HEK293 (cell line): ENCODE results near the gene TEX19.

Experiments
- GLIS2 ChIP-seq: fragments of 450-650 bp; formaldehyde crosslinking; IDR thresholded peaks from 2 replicates; pipeline ENCODE4 v1.5.1; 2016; ENCODE audit warnings: missing biosample characterization, missing genetic modification characterization
- SCRT2 ChIP-seq: fragments of 450-650 bp; formaldehyde crosslinking; IDR thresholded peaks from 2 replicates; pipeline ENCODE4 v1.5.1; 2016; ENCODE audit warnings: missing biosample characterization, missing genetic modification characterization
- ZBTB8A ChIP-seq: fragments of 450-650 bp; formaldehyde crosslinking; IDR thresholded peaks from 2 replicates; pipeline ENCODE4 v1.5.1; 2016; ENCODE audit warnings: missing biosample characterization, missing genetic modification characterization
- ZFP69B ChIP-seq: fragments of 450-650 bp; formaldehyde crosslinking; IDR thresholded peaks from 2 replicates; pipeline ENCODE4 v1.5.1; 2016; ENCODE audit warnings: missing biosample characterization, missing genetic modification characterization
- ZNF175 ChIP-seq: fragments of 450-650 bp; formaldehyde crosslinking; IDR thresholded peaks from 2 replicates; pipeline ENCODE4 v1.5.1; 2016; ENCODE audit warnings: missing biosample characterization, missing genetic modification characterization
- ZNF184 ChIP-seq: fragments of 450-650 bp; IDR thresholded peaks from 2 replicates; pipeline ENCODE4 v1.5.1; 2018; ENCODE audit warnings: missing biosample characterization, mild to moderate bottlenecking, missing genetic modification characterization
- ZNF23 ChIP-seq: fragments of 450-650 bp; formaldehyde crosslinking; IDR thresholded peaks from 2 replicates; pipeline ENCODE4 v1.5.1; 2016; ENCODE audit warnings: missing biosample characterization, missing genetic modification characterization, borderline replicate concordance
- ZNF433 ChIP-seq: fragments of 450-650 bp; formaldehyde crosslinking; IDR thresholded peaks from 2 replicates; pipeline ENCODE4 v1.5.1; 2016; ENCODE audit warnings: missing biosample characterization, missing genetic modification characterization, low read depth
- ZNF501 ChIP-seq: fragments of 450-650 bp; formaldehyde crosslinking; IDR thresholded peaks from 2 replicates; pipeline ENCODE4 v1.5.1; 2016; ENCODE audit warnings: missing biosample characterization, missing genetic modification characterization
- ZNF510 ChIP-seq: fragments of 450-650 bp; formaldehyde crosslinking; IDR thresholded peaks from 2 replicates; pipeline ENCODE4 v1.5.1; 2018; ENCODE audit warnings: mild to moderate bottlenecking, missing genetic modification characterization, missing biosample characterization; ENCODE audit not compliant: insufficient replicate concordance
- ZNF530 ChIP-seq: fragments of 450-650 bp; formaldehyde crosslinking; IDR thresholded peaks from 2 replicates; pipeline ENCODE4 v1.5.1; 2016; ENCODE audit warnings: low read depth, missing biosample characterization, missing genetic modification characterization
- ZNF544 ChIP-seq: fragments of 450-650 bp; formaldehyde crosslinking; IDR thresholded peaks from 2 replicates; pipeline ENCODE4 v1.5.0; 2017; ENCODE audit warnings: missing biosample characterization, missing genetic modification characterization
- ZNF560 ChIP-seq: fragments of 450-650 bp; formaldehyde crosslinking; IDR thresholded peaks from 2 replicates; pipeline ENCODE4 v1.5.1; 2017; ENCODE audit warnings: missing biosample characterization, missing genetic modification characterization, borderline replicate concordance
- ZNF596 ChIP-seq: fragments of 450-650 bp; IDR thresholded peaks from 2 replicates; pipeline ENCODE4 v1.5.0; 2018; ENCODE audit warnings: missing biosample characterization, mild to moderate bottlenecking, missing genetic modification characterization, moderate library complexity
- ZNF624 ChIP-seq: fragments of 450-650 bp; formaldehyde crosslinking; IDR thresholded peaks from 2 replicates; pipeline ENCODE4 v1.5.1; 2017; ENCODE audit warnings: missing biosample characterization, missing genetic modification characterization
- ZNF660 ChIP-seq: fragments of 450-650 bp; IDR thresholded peaks from 2 replicates; pipeline ENCODE4 v1.5.1; 2018; ENCODE audit warnings: missing biosample characterization, mild to moderate bottlenecking, missing genetic modification characterization
- ZNF664 ChIP-seq: fragments of 450-650 bp; formaldehyde crosslinking; IDR thresholded peaks from 2 replicates; pipeline ENCODE4 v1.5.1; 2016; ENCODE audit warnings: missing biosample characterization, missing genetic modification characterization
- ZNF830 ChIP-seq: fragments of 450-650 bp; IDR thresholded peaks from 2 replicates; pipeline ENCODE4 v1.5.0; 2018; ENCODE audit warnings: missing biosample characterization, missing genetic modification characterization, low read depth, mild to moderate bottlenecking, moderate library complexity
- ZSCAN23 ChIP-seq: fragments of 450-650 bp; formaldehyde crosslinking; IDR thresholded peaks from 2 replicates; pipeline ENCODE4 v1.5.1; 2016; ENCODE audit warnings: missing biosample characterization, missing genetic modification characterization
- TF ChIP-seq, protein P1 (sequence below): fragments of 450-650 bp; formaldehyde crosslinking; conservative IDR thresholded peaks from 2 replicates; pipeline ENCODE4 v1.5.1; 2016; ENCODE audit warnings: low read depth, missing biosample characterization, missing genetic modification characterization
- TF ChIP-seq, protein P2 (sequence below): fragments of 450-650 bp; formaldehyde crosslinking; IDR thresholded peaks from 2 replicates; pipeline ENCODE4 v1.5.1; 2016; ENCODE audit warnings: missing biosample characterization, missing genetic modification characterization
- TF ChIP-seq, protein P3 (sequence below): fragments of 450-650 bp; formaldehyde crosslinking; IDR thresholded peaks from 2 replicates; pipeline ENCODE4 v1.5.1; 2016; ENCODE audit warnings: missing biosample characterization, missing genetic modification characterization
- TF ChIP-seq, protein P4 (sequence below): fragments of 450-650 bp; formaldehyde crosslinking; IDR thresholded peaks from 2 replicates; pipeline ENCODE4 v1.5.1; 2016; ENCODE audit warnings: missing biosample characterization, missing genetic modification characterization, borderline replicate concordance
- TF ChIP-seq, protein P5 (sequence below): sonication (generic); formaldehyde crosslinking; IDR thresholded peaks from 2 replicates; pipeline ENCODE4 v1.8.1; 2022; ENCODE audit warnings: mild to moderate bottlenecking, moderate library complexity, missing genetic modification reagents

The TEX19 gene

DNA sequence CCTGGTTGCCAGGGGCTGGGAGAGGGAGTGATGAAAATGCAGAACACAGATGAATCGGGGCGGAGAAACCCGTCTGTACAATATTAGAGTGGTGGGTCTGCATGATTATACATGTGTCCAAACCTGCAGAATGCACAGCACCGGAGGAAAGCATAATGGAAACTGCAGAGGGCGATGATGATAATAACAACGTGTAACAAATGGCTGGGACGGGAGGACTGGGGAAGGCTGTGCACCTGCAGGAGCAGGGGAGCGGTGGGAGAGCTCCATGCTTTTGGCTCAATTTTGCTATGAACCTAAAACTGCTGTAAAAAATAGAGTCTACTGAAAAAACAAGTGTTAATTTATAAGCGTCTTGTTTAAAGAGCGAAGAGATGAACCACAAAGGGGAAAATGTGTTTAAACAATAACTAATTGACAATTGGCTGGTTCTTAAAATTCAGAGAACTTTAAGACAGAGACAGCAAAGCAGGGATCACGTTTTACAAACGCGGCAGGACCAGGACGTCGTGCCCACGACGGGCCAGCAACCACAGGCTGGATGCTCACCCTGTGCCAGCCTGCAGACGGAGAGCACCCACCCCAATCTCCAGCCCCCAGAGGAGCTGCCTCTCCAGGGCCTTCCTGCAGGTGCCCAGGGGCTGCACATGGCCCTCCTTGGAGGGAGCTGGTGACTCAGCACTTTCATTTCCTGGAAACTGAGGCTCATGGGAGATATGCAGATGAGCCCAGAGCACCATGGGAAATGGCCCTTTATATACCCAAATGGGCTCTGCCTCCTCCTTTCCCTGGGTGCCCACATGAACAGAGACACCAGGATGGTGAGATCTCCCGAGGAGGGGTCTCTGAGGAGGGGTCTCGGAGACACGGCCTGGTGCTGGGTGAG is at the start of gene TEX19 (continued):
- TF ChIP-seq ZNF544 = no peak
- TF ChIP-seq GLIS2 (tag by site-specific recombination) = 0 out of 2 replicates have a peak, but pooled peaks have one; percentile 40
- no peak for TF ChIP-seq ZNF664 (tag by site-specific recombination)
- TF ChIP-seq, protein P1, sequence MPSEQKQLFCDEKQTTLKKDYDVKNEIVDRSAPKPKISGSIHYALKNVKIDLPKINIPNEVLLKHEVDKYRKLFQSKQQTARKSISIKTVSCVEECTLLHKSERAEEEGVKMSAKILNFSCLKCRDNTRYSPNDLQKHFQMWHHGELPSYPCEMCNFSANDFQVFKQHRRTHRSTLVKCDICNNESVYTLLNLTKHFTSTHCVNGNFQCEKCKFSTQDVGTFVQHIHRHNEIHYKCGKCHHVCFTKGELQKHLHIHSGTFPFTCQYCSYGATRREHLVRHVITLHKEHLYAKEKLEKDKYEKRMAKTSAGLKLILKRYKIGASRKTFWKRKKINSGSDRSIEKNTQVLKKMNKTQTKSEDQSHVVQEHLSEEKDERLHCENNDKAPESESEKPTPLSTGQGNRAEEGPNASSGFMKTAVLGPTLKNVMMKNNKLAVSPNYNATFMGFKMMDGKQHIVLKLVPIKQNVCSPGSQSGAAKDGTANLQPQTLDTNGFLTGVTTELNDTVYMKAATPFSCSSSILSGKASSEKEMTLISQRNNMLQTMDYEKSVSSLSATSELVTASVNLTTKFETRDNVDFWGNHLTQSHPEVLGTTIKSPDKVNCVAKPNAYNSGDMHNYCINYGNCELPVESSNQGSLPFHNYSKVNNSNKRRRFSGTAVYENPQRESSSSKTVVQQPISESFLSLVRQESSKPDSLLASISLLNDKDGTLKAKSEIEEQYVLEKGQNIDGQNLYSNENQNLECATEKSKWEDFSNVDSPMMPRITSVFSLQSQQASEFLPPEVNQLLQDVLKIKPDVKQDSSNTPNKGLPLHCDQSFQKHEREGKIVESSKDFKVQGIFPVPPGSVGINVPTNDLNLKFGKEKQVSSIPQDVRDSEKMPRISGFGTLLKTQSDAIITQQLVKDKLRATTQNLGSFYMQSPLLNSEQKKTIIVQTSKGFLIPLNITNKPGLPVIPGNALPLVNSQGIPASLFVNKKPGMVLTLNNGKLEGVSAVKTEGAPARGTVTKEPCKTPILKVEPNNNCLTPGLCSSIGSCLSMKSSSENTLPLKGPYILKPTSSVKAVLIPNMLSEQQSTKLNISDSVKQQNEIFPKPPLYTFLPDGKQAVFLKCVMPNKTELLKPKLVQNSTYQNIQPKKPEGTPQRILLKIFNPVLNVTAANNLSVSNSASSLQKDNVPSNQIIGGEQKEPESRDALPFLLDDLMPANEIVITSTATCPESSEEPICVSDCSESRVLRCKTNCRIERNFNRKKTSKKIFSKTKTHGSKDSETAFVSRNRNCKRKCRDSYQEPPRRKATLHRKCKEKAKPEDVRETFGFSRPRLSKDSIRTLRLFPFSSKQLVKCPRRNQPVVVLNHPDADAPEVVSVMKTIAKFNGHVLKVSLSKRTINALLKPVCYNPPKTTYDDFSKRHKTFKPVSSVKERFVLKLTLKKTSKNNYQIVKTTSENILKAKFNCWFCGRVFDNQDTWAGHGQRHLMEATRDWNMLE (tag by site-specific recombination) = no peak
- no peak for TF ChIP-seq ZNF624
- TF ChIP-seq, protein P2, sequence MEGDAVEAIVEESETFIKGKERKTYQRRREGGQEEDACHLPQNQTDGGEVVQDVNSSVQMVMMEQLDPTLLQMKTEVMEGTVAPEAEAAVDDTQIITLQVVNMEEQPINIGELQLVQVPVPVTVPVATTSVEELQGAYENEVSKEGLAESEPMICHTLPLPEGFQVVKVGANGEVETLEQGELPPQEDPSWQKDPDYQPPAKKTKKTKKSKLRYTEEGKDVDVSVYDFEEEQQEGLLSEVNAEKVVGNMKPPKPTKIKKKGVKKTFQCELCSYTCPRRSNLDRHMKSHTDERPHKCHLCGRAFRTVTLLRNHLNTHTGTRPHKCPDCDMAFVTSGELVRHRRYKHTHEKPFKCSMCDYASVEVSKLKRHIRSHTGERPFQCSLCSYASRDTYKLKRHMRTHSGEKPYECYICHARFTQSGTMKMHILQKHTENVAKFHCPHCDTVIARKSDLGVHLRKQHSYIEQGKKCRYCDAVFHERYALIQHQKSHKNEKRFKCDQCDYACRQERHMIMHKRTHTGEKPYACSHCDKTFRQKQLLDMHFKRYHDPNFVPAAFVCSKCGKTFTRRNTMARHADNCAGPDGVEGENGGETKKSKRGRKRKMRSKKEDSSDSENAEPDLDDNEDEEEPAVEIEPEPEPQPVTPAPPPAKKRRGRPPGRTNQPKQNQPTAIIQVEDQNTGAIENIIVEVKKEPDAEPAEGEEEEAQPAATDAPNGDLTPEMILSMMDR (tag by site-specific recombination) = peak; percentile 60
- peak; percentile 94 for TF ChIP-seq ZBTB8A (tag by site-specific recombination)
- TF ChIP-seq ZNF596 (tag by site-specific recombination) = no peak
- TF ChIP-seq, protein P3, sequence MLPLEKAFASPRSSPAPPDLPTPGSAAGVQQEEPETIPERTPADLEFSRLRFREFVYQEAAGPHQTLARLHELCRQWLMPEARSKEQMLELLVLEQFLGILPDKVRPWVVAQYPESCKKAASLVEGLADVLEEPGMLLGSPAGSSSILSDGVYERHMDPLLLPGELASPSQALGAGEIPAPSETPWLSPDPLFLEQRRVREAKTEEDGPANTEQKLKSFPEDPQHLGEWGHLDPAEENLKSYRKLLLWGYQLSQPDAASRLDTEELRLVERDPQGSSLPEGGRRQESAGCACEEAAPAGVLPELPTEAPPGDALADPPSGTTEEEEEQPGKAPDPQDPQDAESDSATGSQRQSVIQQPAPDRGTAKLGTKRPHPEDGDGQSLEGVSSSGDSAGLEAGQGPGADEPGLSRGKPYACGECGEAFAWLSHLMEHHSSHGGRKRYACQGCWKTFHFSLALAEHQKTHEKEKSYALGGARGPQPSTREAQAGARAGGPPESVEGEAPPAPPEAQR (tag by site-specific recombination) = no peak
- TF ChIP-seq ZNF433 = no peak
- no peak for TF ChIP-seq ZSCAN23 (tag by site-specific recombination)
- no peak for TF ChIP-seq ZNF660 (tag by site-specific recombination)
- peak; percentile 18; the same call in 1 of the 2 replicates for TF ChIP-seq SCRT2 (tag by site-specific recombination)
- TF ChIP-seq, protein P4, sequence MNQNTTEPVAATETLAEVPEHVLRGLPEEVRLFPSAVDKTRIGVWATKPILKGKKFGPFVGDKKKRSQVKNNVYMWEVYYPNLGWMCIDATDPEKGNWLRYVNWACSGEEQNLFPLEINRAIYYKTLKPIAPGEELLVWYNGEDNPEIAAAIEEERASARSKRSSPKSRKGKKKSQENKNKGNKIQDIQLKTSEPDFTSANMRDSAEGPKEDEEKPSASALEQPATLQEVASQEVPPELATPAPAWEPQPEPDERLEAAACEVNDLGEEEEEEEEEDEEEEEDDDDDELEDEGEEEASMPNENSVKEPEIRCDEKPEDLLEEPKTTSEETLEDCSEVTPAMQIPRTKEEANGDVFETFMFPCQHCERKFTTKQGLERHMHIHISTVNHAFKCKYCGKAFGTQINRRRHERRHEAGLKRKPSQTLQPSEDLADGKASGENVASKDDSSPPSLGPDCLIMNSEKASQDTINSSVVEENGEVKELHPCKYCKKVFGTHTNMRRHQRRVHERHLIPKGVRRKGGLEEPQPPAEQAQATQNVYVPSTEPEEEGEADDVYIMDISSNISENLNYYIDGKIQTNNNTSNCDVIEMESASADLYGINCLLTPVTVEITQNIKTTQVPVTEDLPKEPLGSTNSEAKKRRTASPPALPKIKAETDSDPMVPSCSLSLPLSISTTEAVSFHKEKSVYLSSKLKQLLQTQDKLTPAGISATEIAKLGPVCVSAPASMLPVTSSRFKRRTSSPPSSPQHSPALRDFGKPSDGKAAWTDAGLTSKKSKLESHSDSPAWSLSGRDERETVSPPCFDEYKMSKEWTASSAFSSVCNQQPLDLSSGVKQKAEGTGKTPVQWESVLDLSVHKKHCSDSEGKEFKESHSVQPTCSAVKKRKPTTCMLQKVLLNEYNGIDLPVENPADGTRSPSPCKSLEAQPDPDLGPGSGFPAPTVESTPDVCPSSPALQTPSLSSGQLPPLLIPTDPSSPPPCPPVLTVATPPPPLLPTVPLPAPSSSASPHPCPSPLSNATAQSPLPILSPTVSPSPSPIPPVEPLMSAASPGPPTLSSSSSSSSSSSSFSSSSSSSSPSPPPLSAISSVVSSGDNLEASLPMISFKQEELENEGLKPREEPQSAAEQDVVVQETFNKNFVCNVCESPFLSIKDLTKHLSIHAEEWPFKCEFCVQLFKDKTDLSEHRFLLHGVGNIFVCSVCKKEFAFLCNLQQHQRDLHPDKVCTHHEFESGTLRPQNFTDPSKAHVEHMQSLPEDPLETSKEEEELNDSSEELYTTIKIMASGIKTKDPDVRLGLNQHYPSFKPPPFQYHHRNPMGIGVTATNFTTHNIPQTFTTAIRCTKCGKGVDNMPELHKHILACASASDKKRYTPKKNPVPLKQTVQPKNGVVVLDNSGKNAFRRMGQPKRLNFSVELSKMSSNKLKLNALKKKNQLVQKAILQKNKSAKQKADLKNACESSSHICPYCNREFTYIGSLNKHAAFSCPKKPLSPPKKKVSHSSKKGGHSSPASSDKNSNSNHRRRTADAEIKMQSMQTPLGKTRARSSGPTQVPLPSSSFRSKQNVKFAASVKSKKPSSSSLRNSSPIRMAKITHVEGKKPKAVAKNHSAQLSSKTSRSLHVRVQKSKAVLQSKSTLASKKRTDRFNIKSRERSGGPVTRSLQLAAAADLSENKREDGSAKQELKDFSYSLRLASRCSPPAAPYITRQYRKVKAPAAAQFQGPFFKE (tag by site-specific recombination) = no peak
- TF ChIP-seq, protein P5, sequence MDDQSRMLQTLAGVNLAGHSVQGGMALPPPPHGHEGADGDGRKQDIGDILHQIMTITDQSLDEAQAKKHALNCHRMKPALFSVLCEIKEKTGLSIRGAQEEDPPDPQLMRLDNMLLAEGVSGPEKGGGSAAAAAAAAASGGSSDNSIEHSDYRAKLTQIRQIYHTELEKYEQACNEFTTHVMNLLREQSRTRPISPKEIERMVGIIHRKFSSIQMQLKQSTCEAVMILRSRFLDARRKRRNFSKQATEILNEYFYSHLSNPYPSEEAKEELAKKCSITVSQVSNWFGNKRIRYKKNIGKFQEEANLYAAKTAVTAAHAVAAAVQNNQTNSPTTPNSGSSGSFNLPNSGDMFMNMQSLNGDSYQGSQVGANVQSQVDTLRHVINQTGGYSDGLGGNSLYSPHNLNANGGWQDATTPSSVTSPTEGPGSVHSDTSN = no peak
- no peak for TF ChIP-seq ZNF510 (tag by site-specific recombination)
- TF ChIP-seq ZNF175 (tag by site-specific recombination) = no peak
- no peak for TF ChIP-seq ZNF560
- no peak for TF ChIP-seq ZNF830 (tag by site-specific recombination)
- no peak for TF ChIP-seq ZNF530
- no peak for TF ChIP-seq ZNF23 (tag by site-specific recombination)
- no peak for TF ChIP-seq ZNF501 (tag by site-specific recombination)
- TF ChIP-seq ZFP69B = no peak
- TF ChIP-seq ZNF184 = no peak
